ENCODE results near the gene CFAP410. TPM values are rescaled to one million over a fixed set of nuclear protein-coding genes. Genes with fewer than 3 reads are reported as not detected.

Gene CFAP410
- total and polyA plus RNA-seq, 2 donors (not counting 3 experiments of a cell fraction or from before 2014, with no cell fraction given) = 7.2 to 12.2 TPM

- no peaks in the 10 kb centered on the region for H4K20me1 ChIP-seq (replicated peaks; ENCODE audit: control insufficient read depth, extremely low read depth, insufficient read depth, low read length)
- H2AFZ ChIP-seq (ENCODE audit: low read depth, low read length) = no peak overlapping the region
- H3K27ac ChIP-seq (ENCODE audit: insufficient read depth, low read depth, low read length) = no peak overlapping the region
- H3K36me3 ChIP-seq (ENCODE audit: control insufficient read depth in 2 of 2, extremely low read depth in 1 of 2, insufficient read depth in 2 of 2, low read length in 2 of 2) = no peaks in the 10 kb centered on the region
- BruUV-seq (replicated peaks) = no TSS peak
- H3K4me3 ChIP-seq (replicated peaks in 1 of 3; ENCODE audit: insufficient read depth in 1 of 3, low read depth in 1 of 3, low read length in 3 of 3) = no peak overlapping the region
- no peaks in the 10 kb centered on the region for H3K9me3 ChIP-seq (replicated peaks; ENCODE audit: control insufficient read depth, insufficient read depth, low read length)
- CTCF ChIA-PET = interaction anchor here (0.8 kb wide), 1 partner anchor 12 kb away, joined by 3 read pairs; no protein-coding TSS in a partner anchor
- intact Hi-C loops (cut with micrococcal nuclease) (no loop called here), dilution Hi-C loops (cut with MboI; ENCODE audit: extremely low pct_ligation_motif_present, low sequenced_read_pairs) (no loop called here)
- no peak overlapping the region for H3K9ac ChIP-seq (replicated peaks; ENCODE audit: extremely low read depth, insufficient read depth, low read length)
- H3K79me2 ChIP-seq (ENCODE audit: control insufficient read depth, insufficient read depth, low read length) = no peaks in the 10 kb centered on the region
- DNase-seq (ENCODE audit: low read depth, low spot score) (no peak), FAIRE-seq (no peak)
- peaks cover 0 to 4% of the 10 kb centered on the region in 2 experiments for H3K27me3 ChIP-seq (ENCODE audit: control insufficient read depth in 2 of 2, insufficient read depth in 2 of 2, low read length in 2 of 2)
- no peak overlapping the region for H3K4me2 ChIP-seq (ENCODE audit: insufficient read depth, low read length)
- no peak for TF ChIP-seq POLR2A (IDR thresholded peaks at IDR 0.05; ENCODE audit: low read depth, low read length)
- TF ChIP-seq POLR2AphosphoS5 (IDR thresholded peaks at IDR 0.05; ENCODE audit: insufficient read depth, low read depth, low read length) = no peak
- TF ChIP-seq MYC (IDR thresholded peaks at IDR 0.05; ENCODE audit: low read depth, low read length) = no peak
- TF ChIP-seq EZH2 (IDR thresholded peaks at IDR 0.05; ENCODE audit: borderline replicate concordance, low read depth, low read length, severe bottlenecking) = no peak
- H3K9me1 ChIP-seq (replicated peaks; ENCODE audit: control insufficient read depth, extremely low read depth, insufficient read depth, low read length) = no peaks in the 10 kb centered on the region
- POLR2A ChIA-PET = no interaction called here
- H3K4me1 ChIP-seq (ENCODE audit: control insufficient read depth, extremely low read depth, insufficient read depth, low read length) = no peaks in the 10 kb centered on the region
Observed at GRCh38 chr21:44360159-44360558, 21.0 kb upstream of the CFAP410 start.

- H3K9me3 ChIP-seq (replicated peaks; ENCODE audit: control insufficient read depth, insufficient read depth, low read length) = no peaks in the 10 kb centered on the region
- TF ChIP-seq CTCF (IDR thresholded peaks at IDR 0.05; ENCODE audit: extremely low read depth in 1 of 2, insufficient read depth in 1 of 2, low read depth in 1 of 2, low read length in 2 of 2) = no peak
- TF ChIP-seq MAX (IDR thresholded peaks at IDR 0.05; ENCODE audit: insufficient read depth, insufficient read length) = no peak
- TF ChIP-seq POLR2AphosphoS5 (IDR thresholded peaks at IDR 0.05; ENCODE audit: insufficient read depth, low read depth, low read length) = no peak
- no peak for TF ChIP-seq GATA2 (IDR thresholded peaks at IDR 0.05; ENCODE audit: insufficient read depth, insufficient read length, low read depth, low read length)
- no peak for TF ChIP-seq JUN (IDR thresholded peaks at IDR 0.05; ENCODE audit: borderline replicate concordance, insufficient read depth, insufficient read length, low read depth)
- TF ChIP-seq MYC (IDR thresholded peaks at IDR 0.05; ENCODE audit: low read depth, low read length) = no peak
- no peak for TF ChIP-seq FOS (IDR thresholded peaks at IDR 0.05; ENCODE audit: borderline replicate concordance, insufficient read depth, low read length)
- no peak for TF ChIP-seq EZH2 (IDR thresholded peaks at IDR 0.05; ENCODE audit: borderline replicate concordance, low read depth, low read length, severe bottlenecking)
- no peak for TF ChIP-seq POLR2A (IDR thresholded peaks at IDR 0.05; ENCODE audit: low read depth, low read length)
- FAIRE-seq = no peak
- no peaks in the 10 kb centered on the region for H4K20me1 ChIP-seq (replicated peaks; ENCODE audit: control insufficient read depth, extremely low read depth, insufficient read depth, low read length)
- no peaks in the 10 kb centered on the region for H3K9me1 ChIP-seq (replicated peaks; ENCODE audit: control insufficient read depth, extremely low read depth, insufficient read depth, low read length)
- peaks cover 0 to 4% of the 10 kb centered on the region in 2 experiments for H3K27me3 ChIP-seq (ENCODE audit: control insufficient read depth in 2 of 2, insufficient read depth in 2 of 2, low read length in 2 of 2)
- BruUV-seq (replicated peaks) = no TSS peak
- no peak for DNase-seq (ENCODE audit: low read depth, low spot score)
- H3K4me3 ChIP-seq (replicated peaks in 1 of 3; ENCODE audit: insufficient read depth in 1 of 3, low read depth in 1 of 3, low read length in 3 of 3) = no peak overlapping the region
- ChIA-PET CTCF (no interaction called here), POLR2A (no interaction called here)
- H3K9ac ChIP-seq (replicated peaks; ENCODE audit: extremely low read depth, insufficient read depth, low read length) = no peak overlapping the region
- dilution Hi-C loops (cut with MboI; ENCODE audit: extremely low pct_ligation_motif_present, low sequenced_read_pairs) = no loop called here
- no peak overlapping the region for H3K27ac ChIP-seq (ENCODE audit: insufficient read depth, low read depth, low read length)
- intact Hi-C loops (cut with micrococcal nuclease) = no loop called here
- no peak overlapping the region for H3K4me2 ChIP-seq (ENCODE audit: insufficient read depth, low read length)
- H2AFZ ChIP-seq (ENCODE audit: low read depth, low read length) = no peak overlapping the region
- H3K36me3 ChIP-seq (ENCODE audit: control insufficient read depth in 2 of 2, extremely low read depth in 1 of 2, insufficient read depth in 2 of 2, low read length in 2 of 2) = no peaks in the 10 kb centered on the region
- no peaks in the 10 kb centered on the region for H3K4me1 ChIP-seq (ENCODE audit: control insufficient read depth, extremely low read depth, insufficient read depth, low read length)
- no peaks in the 10 kb centered on the region for H3K79me2 ChIP-seq (ENCODE audit: control insufficient read depth, insufficient read depth, low read length)
Observed at GRCh38 chr21:44359396-44359795, 20.2 kb upstream of the CFAP410 start.

Measured in endothelial cell of umbilical vein (primary cell).